PC-9 (cell line): ENCODE measurements around the gene SMG6. TPM values are rescaled to one million over a fixed set of nuclear protein-coding genes. Genes with fewer than 3 reads are reported as not detected.

Experiments used
- BruUV-seq: library from RNA; stranded (reverse); fragments of 400-500 nt; replicated peaks from 2 replicates; lab custom pipeline; 2021; lab: Mats Ljungman, UMichigan
- CTCF ChIA-PET: fragments of 300-600 bp; sonication (Branson Sonifier 250); formaldehyde crosslinking; loops from one replicate; lab custom pipeline; 2022; ENCODE audit warnings: antibody characterized with exemption; lab: Charles Lee
- POLR2A ChIA-PET: fragments of 300-600 bp; sonication (Branson Sonifier 250); formaldehyde crosslinking; loops from one replicate; lab custom pipeline; 2022; ENCODE audit warnings: antibody characterized with exemption; ENCODE audit not compliant: unreplicated experiment; lab: Charles Lee
- DNase-seq, 2 experiments: peaks; one replicate each; pipeline versions ENCODE4 v3.0.0 to v3.0.0-alpha.2; 2015 to 2022; ENCODE audit warnings: mixed read lengths in 1 of 2
- H2AFZ ChIP-seq: fragments of 200-600 bp; sonication (generic); 2 replicates; pipeline ENCODE4 v1.8.1; 2017; ENCODE audit warnings: antibody characterized with exemption
- H3F3A ChIP-seq: fragments of 200-600 bp; sonication (generic); 2 replicates; pipeline ENCODE4 v1.8.1; 2017; ENCODE audit warnings: antibody characterized with exemption, mild to moderate bottlenecking, low read depth; ENCODE audit not compliant: insufficient read depth
- H3K27ac ChIP-seq: fragments of 200-600 bp; sonication (generic); 2 replicates; pipeline ENCODE4 v1.6.1; 2016; ENCODE audit warnings: mixed run types
- H3K27me3 ChIP-seq: fragments of 200-600 bp; sonication (generic); 2 replicates; pipeline ENCODE4 v1.6.1; 2016; ENCODE audit warnings: low read depth, mixed run types; ENCODE audit not compliant: insufficient read depth
- H3K36me3 ChIP-seq: fragments of 200-600 bp; sonication (generic); 2 replicates; pipeline ENCODE4 v1.6.1; 2016; ENCODE audit warnings: low read depth, mixed run types
- H3K4me1 ChIP-seq: fragments of 200-600 bp; sonication (generic); replicated peaks from 2 replicates; pipeline ENCODE4 v1.6.1; 2016; ENCODE audit warnings: mixed run types; ENCODE audit not compliant: insufficient read depth
- H3K4me2 ChIP-seq: fragments of 200-600 bp; sonication (generic); 2 replicates; pipeline ENCODE4 v1.6.1; 2017; ENCODE audit warnings: mixed run types
- H3K4me3 ChIP-seq: fragments of 200-600 bp; sonication (generic); 2 replicates; pipeline ENCODE4 v1.6.1; 2016; ENCODE audit warnings: mixed run types
- H3K79me2 ChIP-seq: fragments of 200-600 bp; sonication (generic); 2 replicates; pipeline ENCODE4 v1.6.1; 2017; ENCODE audit warnings: low read depth, mixed run types
- H3K9me2 ChIP-seq: fragments of 200-600 bp; sonication (generic); 2 replicates; pipeline ENCODE4 v1.8.1; 2017; ENCODE audit warnings: mild to moderate bottlenecking; ENCODE audit not compliant: insufficient read depth
- H3K9me3 ChIP-seq: fragments of 200-600 bp; sonication (generic); 2 replicates; pipeline ENCODE4 v1.8.1; 2016; ENCODE audit warnings: low read depth; ENCODE audit not compliant: insufficient read depth
- H4K20me1 ChIP-seq: fragments of 200-600 bp; sonication (generic); 2 replicates; pipeline ENCODE4 v1.8.1; 2017; ENCODE audit not compliant: insufficient read depth
- CTCF ChIP-seq: fragments of 200-600 bp; sonication (generic); conservative IDR thresholded peaks from 2 replicates; pipeline ENCODE4 v1.6.1; 2017; ENCODE audit warnings: mixed run types, antibody characterized with exemption, mild to moderate bottlenecking, moderate library complexity
- EZH2 ChIP-seq: fragments of 200-600 bp; sonication (generic); IDR thresholded peaks from 2 replicates; pipeline ENCODE4 v1.8.0; 2017; ENCODE audit warnings: antibody characterized with exemption, low read depth
- intact Hi-C: fragments of 100-400 bp; cut with micrococcal nuclease; formaldehyde crosslinking; loops from one replicate; pipeline ENCODE4 v1.10.0; 2022; ENCODE audit not compliant: unreplicated experiment
- total RNA-seq: library from RNA; stranded (reverse); gene quantifications from 2 replicates; pipeline ENCODE4 v1.2.3, GENCODE V29; 2021

Gene SMG6
- total RNA-seq, 1 experiment from 2014 or later: 43.1 TPM

DNA sequence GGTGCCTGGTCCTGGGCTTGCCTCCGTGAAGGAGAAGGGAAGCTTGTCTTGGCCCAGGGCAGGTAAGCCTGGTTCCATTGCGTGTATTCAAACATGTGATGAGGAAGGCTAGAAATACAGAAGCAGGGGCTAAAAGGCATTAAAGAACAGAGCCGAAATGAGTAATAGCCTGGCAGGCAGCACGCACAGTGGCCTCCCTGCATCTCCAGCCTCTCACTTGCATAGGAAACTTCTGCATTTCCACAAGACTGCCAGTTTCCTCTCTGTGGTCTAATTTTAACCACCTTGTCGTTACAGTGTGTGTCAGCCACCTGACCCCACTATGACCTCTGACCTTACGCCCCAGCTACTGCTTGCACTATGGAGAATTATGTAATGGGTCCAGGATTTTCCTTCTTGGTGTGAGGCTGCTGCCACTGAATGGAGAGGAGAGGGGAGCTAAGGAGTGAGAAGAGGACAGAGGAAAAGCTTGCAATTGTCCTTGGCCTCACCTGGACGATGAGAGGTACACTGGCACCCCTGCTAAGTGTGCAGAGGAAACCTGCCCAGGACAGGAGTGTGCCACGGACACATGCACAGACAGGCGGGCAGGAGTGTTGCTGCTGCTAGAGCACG lies 215.9 kb downstream of the SMG6 start:
- H3K36me3 ChIP-seq: no peaks in the 10 kb centered on the region
- no TSS peak for BruUV-seq
- H3K27me3 ChIP-seq: no peaks in the 10 kb centered on the region
- no peak overlapping the region for H3K4me3 ChIP-seq
- DNase-seq: peak in 1 of 2 experiments; percentile 12
- no peak overlapping the region for H3K4me2 ChIP-seq
- TF ChIP-seq CTCF (no peak), EZH2 (no peak)
- no peaks in the 10 kb centered on the region for H3K9me3 ChIP-seq
- intact Hi-C loops: no loop called here
- ChIA-PET POLR2A (no interaction called here), CTCF (no interaction called here)
- peaks cover 38% of the 10 kb centered on the region for H3K4me1 ChIP-seq
- no peaks in the 10 kb centered on the region for H3K79me2 ChIP-seq
- no peak overlapping the region for H2AFZ ChIP-seq
- peaks cover 44% of the 10 kb centered on the region for H3F3A ChIP-seq
- H4K20me1 ChIP-seq: no peaks in the 10 kb centered on the region
- no peaks in the 10 kb centered on the region for H3K9me2 ChIP-seq
- H3K27ac ChIP-seq: no peak overlapping the region

- no peak overlapping the region for H3K4me2 ChIP-seq
- H3K27ac ChIP-seq: peak overlapping the region; percentile 99; the same call in 1 of the 2 replicates
- DNase-seq: no peak
- POLR2A ChIA-PET: no interaction called here
- BruUV-seq: no TSS peak
- H3K79me2 ChIP-seq: no peaks in the 10 kb centered on the region
- peaks cover 42% of the 10 kb centered on the region for H3K4me1 ChIP-seq
- no peaks in the 10 kb centered on the region for H4K20me1 ChIP-seq
- H2AFZ ChIP-seq: no peak overlapping the region
- H3K36me3 ChIP-seq: no peaks in the 10 kb centered on the region
- peaks cover 40% of the 10 kb centered on the region for H3F3A ChIP-seq
- TF ChIP-seq CTCF: no peak
- no peak for TF ChIP-seq EZH2
- H3K27me3 ChIP-seq: no peaks in the 10 kb centered on the region
- H3K4me3 ChIP-seq: no peak overlapping the region
- H3K9me3 ChIP-seq: no peaks in the 10 kb centered on the region
- CTCF ChIA-PET: interaction anchor here (0.7 kb wide), 1 partner anchor 16 kb away, joined by 7 read pairs; no protein-coding TSS in a partner anchor
- intact Hi-C loops: no loop called here
- no peaks in the 10 kb centered on the region for H3K9me2 ChIP-seq
These were observed 217.3 kb downstream of the SMG6 start for GRCh38 chr17:2086306-2086705.

- Histone ChIP-seq H3K36me3 (no peaks in the 10 kb centered on the region), H3K27ac (peak overlapping the region; percentile 99), H3F3A (peaks cover 40% of the 10 kb centered on the region), H3K4me1 (peaks cover 42% of the 10 kb centered on the region), H4K20me1 (no peaks in the 10 kb centered on the region), H2AFZ (no peak overlapping the region), H3K9me3 (no peaks in the 10 kb centered on the region), H3K4me3 (no peak overlapping the region), H3K27me3 (no peaks in the 10 kb centered on the region), H3K79me2 (no peaks in the 10 kb centered on the region), H3K4me2 (peak overlapping the region; percentile 68), H3K9me2 (no peaks in the 10 kb centered on the region)
- ChIA-PET CTCF (interaction anchor here (0.6 kb wide), 1 partner anchor 70 kb away, joined by 5 read pairs; no protein-coding TSS in a partner anchor), POLR2A (no interaction called here)
- no peak for TF ChIP-seq CTCF
- TF ChIP-seq EZH2: no peak
- intact Hi-C loops: loop anchor here (2.0 kb wide), 1 partner anchor 15 kb away; no protein-coding TSS in a partner anchor
- no TSS peak for BruUV-seq
- no peak for DNase-seq
These were observed 218.0 kb downstream of the SMG6 start for GRCh38 chr17:2085648-2085949.
